CD4-positive, alpha-beta T cell (primary cell): ENCODE results near the gene CCL25. TPM values are rescaled to one million over a fixed set of nuclear protein-coding genes. Genes with fewer than 3 reads are reported as not detected.

Experiments used
- ATAC-seq: fragments of 200-7000 bp; cut with Tn5 transposase; one replicate; pipeline ENCODE4 v1.10.0; 2022; ENCODE audit warnings: mild to moderate bottlenecking; ENCODE audit not compliant: poor library complexity
- CTCF ChIA-PET: fragments of 350-600 bp; sonication (Branson Sonifier 250); formaldehyde crosslinking; loops from one replicate; lab custom pipeline; 2021; ENCODE audit warnings: antibody characterized with exemption, inconsistent platforms; lab: Charles Lee
- POLR2A ChIA-PET: fragments of 350-600 bp; sonication (Branson Sonifier 250); formaldehyde crosslinking; loops from one replicate; lab custom pipeline; 2021; ENCODE audit warnings: antibody characterized with exemption, inconsistent platforms; lab: Charles Lee
- DNase-seq, 14 experiments: peaks; one replicate each; pipeline ENCODE4 v3.0.0-alpha.2; 2013 to 2020; ENCODE audit warnings: mixed read lengths in 2 of 14
- H3K27ac ChIP-seq, 2 donors: one replicate each; pipeline versions ENCODE4 v1.5.1 to v1.7.0; 2013; ENCODE audit warnings: low read length in 2 of 2, low read depth in 1 of 2, mild to moderate bottlenecking in 1 of 2
- H3K27me3 ChIP-seq, 2 experiments: 1 replicate in 1 of 2; 2 replicates in 1 of 2; pipeline versions ENCODE4 v1.6.1 to v1.7.0; 2013; ENCODE audit warnings: low read length in 2 of 2, control low read depth in 1 of 2, mild to moderate bottlenecking in 1 of 2, moderate library complexity in 1 of 2; ENCODE audit not compliant: insufficient read depth in 2 of 2, control insufficient read depth in 1 of 2
- H3K36me3 ChIP-seq: one replicate; pipeline ENCODE4 v1.6.1; 2013; ENCODE audit warnings: low read length, control low read depth; ENCODE audit not compliant: insufficient read depth
- H3K4me1 ChIP-seq: one replicate; pipeline ENCODE4 v1.6.1; 2013; ENCODE audit warnings: low read length, control low read depth; ENCODE audit not compliant: insufficient read depth
- H3K4me3 ChIP-seq: one replicate; pipeline ENCODE4 v1.5.1; 2013; ENCODE audit warnings: mild to moderate bottlenecking, low read length, moderate library complexity
- H3K9me3 ChIP-seq, 2 experiments: 1 replicate in 1 of 2; 2 replicates in 1 of 2; pipeline versions ENCODE4 v1.6.1 to v1.7.0; 2013; ENCODE audit warnings: low read length in 2 of 2, mild to moderate bottlenecking in 2 of 2, control low read depth in 1 of 2, moderate library complexity in 1 of 2; ENCODE audit not compliant: control insufficient read depth in 1 of 2, insufficient read depth in 1 of 2
- H3K27ac Mint-ChIP-seq: one replicate; pipeline ENCODE4 v1.8.0; 2020; ENCODE audit warnings: mixed read lengths
- H3K27me3 Mint-ChIP-seq: one replicate; pipeline ENCODE4 v1.8.0; 2021; ENCODE audit warnings: mixed read lengths
- H3K36me3 Mint-ChIP-seq: one replicate; pipeline ENCODE4 v1.8.0; 2021; ENCODE audit warnings: low read depth, mixed read lengths
- H3K4me1 Mint-ChIP-seq: one replicate; pipeline ENCODE4 v1.8.0; 2021; ENCODE audit warnings: low read depth, mixed read lengths
- H3K4me3 Mint-ChIP-seq: one replicate; pipeline ENCODE4 v1.8.0; 2020; ENCODE audit warnings: mild to moderate bottlenecking, mixed read lengths
- H3K9me3 Mint-ChIP-seq: one replicate; pipeline ENCODE4 v1.8.0; 2020; ENCODE audit warnings: mixed read lengths
- CTCF ChIP-seq: fragments of 200-600 bp; IDR thresholded peaks from one replicate; pipeline ENCODE4 v1.8.0; 2022; ENCODE audit warnings: antibody characterized with exemption, mild to moderate bottlenecking
- intact Hi-C, 2 experiments: fragments of 100-400 bp; cut with DNase I in 1 of 2; cut with micrococcal nuclease in 1 of 2; formaldehyde crosslinking; loops; one replicate each; pipeline versions ENCODE4 v1.15.1 to v1.9.0; 2023 to 2025; cut with DNase I, micrococcal nuclease
- total RNA-seq, 174 experiments: library from RNA in 2 of 174; stranded (reverse) in 2 of 174; gene quantifications; one replicate each; pipeline ENCODE4 v1.2.3 and lab custom pipeline; 2021 to 2026

CCL25 gene
- total RNA-seq, 2 experiments from 2014 or later, result not detected

GRCh38 chr19:8108560-8109445 is 56.2 kb downstream of the CCL25 start:
- Histone ChIP-seq H3K36me3 (no peaks in the 10 kb centered on the region), H3K4me3 (no peak overlapping the region), H3K27me3 (peaks cover 20 to 23% of the 10 kb centered on the region in 2 experiments), H3K27ac (no peak overlapping the region), H3K4me1 (no peaks in the 10 kb centered on the region), H3K9me3 (peaks cover 0 to 34% of the 10 kb centered on the region in 2 experiments)
- no peaks in the 10 kb centered on the region for H3K36me3 Mint-ChIP-seq
- ChIA-PET POLR2A (no interaction called here), CTCF (no interaction called here)
- intact Hi-C loops, result no loop called here
- H3K4me3 Mint-ChIP-seq, result no peak overlapping the region
- no peak overlapping the region for H3K27ac Mint-ChIP-seq
- no peaks in the 10 kb centered on the region for H3K4me1 Mint-ChIP-seq
- peaks cover 18% of the 10 kb centered on the region for H3K27me3 Mint-ChIP-seq
- no peak for ATAC-seq
- no peak for TF ChIP-seq CTCF
- no peaks in the 10 kb centered on the region for H3K9me3 Mint-ChIP-seq
- DNase-seq, result no peak

GRCh38 chr19:8109455-8109854 is 56.9 kb downstream of the CCL25 start:
- H3K9me3 ChIP-seq, result peaks cover 0 to 34% of the 10 kb centered on the region in 2 experiments
- no peak overlapping the region for H3K27ac ChIP-seq
- H3K27me3 ChIP-seq, result peaks cover 20 to 23% of the 10 kb centered on the region in 2 experiments
- H3K27ac Mint-ChIP-seq, result no peak overlapping the region
- no peak overlapping the region for H3K4me3 ChIP-seq
- ChIA-PET CTCF (no interaction called here), POLR2A (no interaction called here)
- intact Hi-C loops, result no loop called here
- H3K36me3 Mint-ChIP-seq, result no peaks in the 10 kb centered on the region
- DNase-seq, result no peak
- no peaks in the 10 kb centered on the region for H3K36me3 ChIP-seq
- no peak for TF ChIP-seq CTCF
- no peaks in the 10 kb centered on the region for H3K4me1 Mint-ChIP-seq
- no peaks in the 10 kb centered on the region for H3K4me1 ChIP-seq
- peaks cover 18% of the 10 kb centered on the region for H3K27me3 Mint-ChIP-seq
- no peak for ATAC-seq
- no peak overlapping the region for H3K4me3 Mint-ChIP-seq
- no peaks in the 10 kb centered on the region for H3K9me3 Mint-ChIP-seq

- H3K27ac ChIP-seq, result no peak overlapping the region
Observed at GRCh38 chr19:8109890-8110662, 57.5 kb downstream of the CCL25 start.

More at GRCh38 chr19:8109890-8110662, 57.5 kb downstream of the CCL25 start:
- intact Hi-C loops, result no loop called here
- CTCF ChIA-PET, result no interaction called here
- H3K4me1 ChIP-seq, result no peaks in the 10 kb centered on the region
- H3K27ac Mint-ChIP-seq, result no peak overlapping the region
- no peak for TF ChIP-seq CTCF
- DNase-seq (no peak), ATAC-seq (no peak)
- H3K36me3 Mint-ChIP-seq, result no peaks in the 10 kb centered on the region
- no peaks in the 10 kb centered on the region for H3K36me3 ChIP-seq
- peaks cover 0 to 35% of the 10 kb centered on the region in 2 experiments for H3K9me3 ChIP-seq
- no peaks in the 10 kb centered on the region for H3K9me3 Mint-ChIP-seq
- POLR2A ChIA-PET, result no interaction called here
- H3K27me3 Mint-ChIP-seq, result peaks cover 18% of the 10 kb centered on the region
- no peak overlapping the region for H3K4me3 Mint-ChIP-seq
- H3K27me3 ChIP-seq, result peaks cover 20 to 23% of the 10 kb centered on the region in 2 experiments
- no peak overlapping the region for H3K4me3 ChIP-seq
- H3K4me1 Mint-ChIP-seq, result no peaks in the 10 kb centered on the region
